ENCODE measurements around the gene APOA4. TPM values are rescaled to one million over a fixed set of nuclear protein-coding genes. Genes with fewer than 3 reads are reported as not detected.

APOA4 gene
- total RNA-seq, 6 experiments from 2014 or later, result not detected

DNA sequence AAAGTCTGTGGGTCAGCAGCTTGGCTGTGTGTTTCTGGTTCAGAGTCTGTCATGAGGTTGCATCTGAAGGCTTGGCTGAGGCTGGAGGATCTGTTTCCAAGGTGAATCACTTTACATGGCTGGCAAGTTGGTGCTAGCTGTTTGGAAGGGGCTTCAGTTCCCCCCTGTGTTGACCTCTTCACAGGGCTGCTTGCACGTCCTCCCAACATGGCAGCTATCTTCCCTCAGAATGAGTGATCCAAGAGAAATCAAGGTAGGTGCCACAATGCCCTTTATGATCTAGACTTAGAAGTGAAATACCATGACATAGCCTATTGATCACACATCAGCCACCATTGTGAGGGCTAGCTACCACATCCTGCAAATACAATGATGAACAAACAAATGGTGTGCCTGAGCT lies 9.9 kb downstream of the APOA4 start:
- peaks cover 20% of the 10 kb centered on the region for H3K4me1 Mint-ChIP-seq (ENCODE audit: low read depth)
- H3K4me3 Mint-ChIP-seq, result no peak overlapping the region

DNA sequence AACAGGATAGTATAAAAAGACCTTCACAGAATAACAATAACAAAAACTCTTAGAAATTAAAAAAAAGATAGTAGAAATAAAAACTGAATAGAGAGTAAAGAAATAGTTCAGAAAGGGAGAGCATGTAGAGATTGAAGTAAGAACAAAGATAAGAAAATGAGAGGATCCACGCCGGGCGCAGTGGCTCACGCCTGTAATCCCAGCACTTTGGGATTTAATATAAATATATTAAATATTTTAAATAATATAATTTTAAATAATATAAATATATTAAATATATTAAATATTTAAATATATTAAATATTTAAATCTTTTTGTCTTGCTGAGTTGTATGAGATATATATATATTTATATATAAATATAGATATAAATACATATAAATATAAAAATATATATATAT lies 11.0 kb downstream of the APOA4 start:
- TF ChIP-seq, protein P1, sequence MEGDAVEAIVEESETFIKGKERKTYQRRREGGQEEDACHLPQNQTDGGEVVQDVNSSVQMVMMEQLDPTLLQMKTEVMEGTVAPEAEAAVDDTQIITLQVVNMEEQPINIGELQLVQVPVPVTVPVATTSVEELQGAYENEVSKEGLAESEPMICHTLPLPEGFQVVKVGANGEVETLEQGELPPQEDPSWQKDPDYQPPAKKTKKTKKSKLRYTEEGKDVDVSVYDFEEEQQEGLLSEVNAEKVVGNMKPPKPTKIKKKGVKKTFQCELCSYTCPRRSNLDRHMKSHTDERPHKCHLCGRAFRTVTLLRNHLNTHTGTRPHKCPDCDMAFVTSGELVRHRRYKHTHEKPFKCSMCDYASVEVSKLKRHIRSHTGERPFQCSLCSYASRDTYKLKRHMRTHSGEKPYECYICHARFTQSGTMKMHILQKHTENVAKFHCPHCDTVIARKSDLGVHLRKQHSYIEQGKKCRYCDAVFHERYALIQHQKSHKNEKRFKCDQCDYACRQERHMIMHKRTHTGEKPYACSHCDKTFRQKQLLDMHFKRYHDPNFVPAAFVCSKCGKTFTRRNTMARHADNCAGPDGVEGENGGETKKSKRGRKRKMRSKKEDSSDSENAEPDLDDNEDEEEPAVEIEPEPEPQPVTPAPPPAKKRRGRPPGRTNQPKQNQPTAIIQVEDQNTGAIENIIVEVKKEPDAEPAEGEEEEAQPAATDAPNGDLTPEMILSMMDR (IDR thresholded peaks at IDR 0.05), result no peak
- H3K4me1 Mint-ChIP-seq (ENCODE audit: low read depth), result peaks cover 28% of the 10 kb centered on the region
- H3K4me3 Mint-ChIP-seq, result no peak overlapping the region
- no peak overlapping the region for H3K27ac Mint-ChIP-seq
- H3K9me3 Mint-ChIP-seq, result no peaks in the 10 kb centered on the region
- DNase-seq, result no peak
- H3K27me3 Mint-ChIP-seq (ENCODE audit: insufficient read depth), result peaks cover 8% of the 10 kb centered on the region
- peaks cover 4% of the 10 kb centered on the region for H3K36me3 Mint-ChIP-seq (ENCODE audit: low read depth)

More for the DNA sequence above, 9.9 kb downstream of the APOA4 start:
- peaks cover 8% of the 10 kb centered on the region for H3K27me3 Mint-ChIP-seq (ENCODE audit: insufficient read depth)
- DNase-seq, result no peak
- H3K9me3 Mint-ChIP-seq, result no peaks in the 10 kb centered on the region
- peaks cover 4% of the 10 kb centered on the region for H3K36me3 Mint-ChIP-seq (ENCODE audit: low read depth)
- TF ChIP-seq, protein P1 (IDR thresholded peaks at IDR 0.05), result no peak
- H3K27ac Mint-ChIP-seq, result no peak overlapping the region

DNA sequence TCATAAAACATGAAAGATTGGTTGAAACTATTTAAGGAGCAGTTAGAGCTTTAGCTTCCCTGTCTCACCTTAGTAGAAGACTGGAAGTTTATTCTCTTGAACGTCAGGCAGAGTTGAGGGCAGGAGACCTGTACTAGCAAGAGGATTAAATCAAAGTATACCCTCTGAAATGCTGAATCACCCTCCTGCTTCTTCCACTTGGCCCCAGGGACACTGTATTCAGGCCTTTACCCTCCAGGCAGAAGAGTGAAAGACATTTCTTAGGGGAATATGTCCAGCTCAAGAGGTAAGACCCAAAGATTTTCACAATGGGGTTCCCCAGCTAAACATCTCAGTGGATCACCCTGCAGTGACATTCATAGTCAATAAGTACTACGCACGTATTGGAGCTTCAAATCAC lies 11.9 kb downstream of the APOA4 start:
- Mint-ChIP-seq H3K27me3 (ENCODE audit: insufficient read depth) (peaks cover 2% of the 10 kb centered on the region), H3K27ac (0 out of 2 replicates have a peak overlapping the region, but pooled peaks have one; percentile 48), H3K4me3 (no peak overlapping the region), H3K4me1 (ENCODE audit: low read depth) (peaks cover 32% of the 10 kb centered on the region), H3K36me3 (ENCODE audit: low read depth) (peaks cover 4% of the 10 kb centered on the region), H3K9me3 (no peaks in the 10 kb centered on the region)
- DNase-seq, result no peak
- TF ChIP-seq, protein P1 (IDR thresholded peaks at IDR 0.05), result no peak

DNA sequence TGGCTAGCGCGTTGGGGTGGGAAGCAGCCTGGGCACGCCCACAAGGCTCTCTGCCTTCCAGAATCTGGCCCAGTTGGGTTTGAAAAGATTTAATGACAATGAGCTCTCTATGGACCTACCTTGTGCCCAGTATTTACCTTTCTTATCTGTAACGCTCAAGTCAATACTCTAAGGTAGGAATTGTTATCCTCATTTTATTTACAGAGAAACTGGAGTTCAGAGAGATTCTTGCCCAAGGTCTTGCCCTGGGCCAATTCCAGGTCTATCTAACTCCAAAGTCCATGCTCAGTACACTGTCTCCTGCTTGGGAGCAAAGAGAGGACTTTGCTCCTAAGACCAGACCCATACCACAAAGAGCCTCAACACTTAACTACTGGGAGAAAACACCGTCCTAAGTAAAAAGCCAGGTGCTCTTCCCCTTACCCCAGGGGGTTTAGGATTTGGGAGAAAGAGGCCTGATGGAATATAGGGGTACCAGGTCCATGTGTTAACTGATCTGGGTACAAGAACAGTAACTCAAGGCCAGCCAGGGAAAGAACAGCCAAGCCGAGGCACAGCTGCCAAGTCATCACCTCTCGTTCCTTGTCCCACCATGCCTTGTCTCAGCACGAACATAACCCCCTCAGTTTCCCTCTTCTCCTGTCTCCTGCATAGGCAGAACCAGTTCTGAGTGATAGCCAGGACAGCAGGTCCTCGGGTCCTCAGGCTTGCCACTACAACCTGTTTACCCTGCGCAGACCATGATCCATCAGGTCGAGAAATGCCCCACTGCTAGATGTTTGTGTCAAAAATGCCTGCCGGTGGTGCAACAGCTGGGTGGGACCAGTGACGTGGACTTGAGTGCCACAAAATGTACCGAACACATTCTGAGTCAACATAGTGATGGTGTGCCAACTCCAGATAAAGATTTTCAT lies 14.6 kb downstream of the APOA4 start:
- peak; percentile 54 for DNase-seq
- Mint-ChIP-seq H3K9me3 (no peaks in the 10 kb centered on the region), H3K27me3 (ENCODE audit: insufficient read depth) (no peaks in the 10 kb centered on the region; the same call in none of the 2 replicates), H3K27ac (peak overlapping the region; percentile 93), H3K4me1 (ENCODE audit: low read depth) (peaks cover 32% of the 10 kb centered on the region), H3K36me3 (ENCODE audit: low read depth) (peaks cover 4% of the 10 kb centered on the region), H3K4me3 (peak overlapping the region; percentile 62)
- TF ChIP-seq, protein P1 (IDR thresholded peaks at IDR 0.05), result no peak

DNA sequence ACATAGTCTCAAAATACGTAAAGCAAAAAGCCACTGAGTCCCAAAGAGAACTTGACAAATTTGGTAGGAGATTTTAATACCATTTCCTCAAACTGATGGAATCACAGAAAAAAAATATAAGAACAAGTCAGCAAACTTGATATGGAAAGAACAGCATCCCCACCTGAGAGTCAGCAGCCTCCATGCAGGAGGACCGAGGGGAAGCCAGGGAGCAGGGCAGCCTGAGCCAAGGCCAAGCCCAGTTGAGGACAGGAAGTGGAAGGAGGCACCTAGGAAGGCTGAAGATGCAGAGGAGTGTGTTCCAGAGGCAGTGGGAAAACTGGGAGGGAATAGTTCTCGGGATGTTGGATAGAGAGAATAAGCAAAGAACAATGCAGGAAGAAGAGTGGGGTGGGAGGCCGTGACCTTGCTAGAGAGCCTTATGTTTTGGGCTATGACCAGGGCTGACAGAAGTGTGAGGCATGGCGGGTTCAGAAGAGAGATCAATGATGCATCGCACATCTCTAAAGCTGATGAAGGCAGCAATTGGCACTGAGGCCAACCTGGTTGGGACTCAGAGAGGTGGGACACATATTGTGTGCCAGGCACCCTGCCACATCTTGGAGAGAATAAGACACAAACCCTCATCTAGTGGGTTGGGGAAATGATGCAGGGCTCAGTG lies 15.4 kb downstream of the APOA4 start:
- Mint-ChIP-seq H3K27me3 (ENCODE audit: insufficient read depth) (no peaks in the 10 kb centered on the region; the same call in none of the 2 replicates), H3K36me3 (ENCODE audit: low read depth) (peaks cover 4% of the 10 kb centered on the region), H3K4me1 (ENCODE audit: low read depth) (peaks cover 32% of the 10 kb centered on the region), H3K4me3 (no peak overlapping the region), H3K27ac (peak overlapping the region; percentile 58; the same call in 1 of the 2 replicates), H3K9me3 (no peaks in the 10 kb centered on the region)
- no peak for DNase-seq
- TF ChIP-seq, protein P1 (IDR thresholded peaks at IDR 0.05), result no peak
